GM12878 (cell line): ENCODE results near the gene ARL4C. TPM values are rescaled to one million over a fixed set of nuclear protein-coding genes. Genes with fewer than 3 reads are reported as not detected.

Experiments
- ATAC-seq: fragments of 200-7000 bp; cut with Tn5 transposase; 3 replicates; pipeline ENCODE4 v1.9.1; 2020; ENCODE audit warnings: mild to moderate bottlenecking, moderate library complexity
- BruUV-seq: library from RNA; stranded (reverse); fragments of 400-500 nt; replicated peaks from 2 replicates; lab custom pipeline; 2021; lab: Mats Ljungman, UMichigan
- CTCF ChIA-PET: fragments of 300-600 bp; sonication (Branson Sonifier 250); formaldehyde crosslinking; extraction: SDS; loops from one replicate; lab custom pipeline; 2021; ENCODE audit warnings: inconsistent platforms; lab: Yijun Ruan, JAX
- POLR2A ChIA-PET: fragments of 350-600 bp; formaldehyde crosslinking; extraction: SDS; loops from one replicate; lab custom pipeline; 2021; ENCODE audit warnings: inconsistent platforms; lab: Charles Lee
- RAD21 ChIA-PET: fragments of 300-600 bp; sonication (Branson Sonifier 250); formaldehyde crosslinking; loops from one replicate; lab custom pipeline; 2023; ENCODE audit warnings: antibody characterized with exemption; ENCODE audit not compliant: unreplicated experiment; lab: Charles Lee
- SMC1A ChIA-PET: fragments of 300-600 bp; sonication (Branson Sonifier 250); formaldehyde crosslinking; loops from one replicate; lab custom pipeline; 2023; ENCODE audit not compliant: unreplicated experiment, uncharacterized antibody; lab: Charles Lee
- DNase-seq: peaks from one replicate; pipeline ENCODE4 v3.0.0-alpha.2; 2011; ENCODE audit warnings: low read depth, low spot score
- FAIRE-seq: peaks from 3 replicates; lab custom pipeline; 2011; peaks lifted over from hg19 to GRCh38; lab: Jason Lieb, UNC
- H2AFZ ChIP-seq: 2 replicates; pipeline ENCODE4 v1.6.0; 2011; ENCODE audit warnings: low read depth, low read length, control low read depth; ENCODE audit not compliant: control insufficient read depth
- H3K27ac ChIP-seq: 2 replicates; pipeline ENCODE4 v1.5.1; 2011; ENCODE audit warnings: control low read depth; ENCODE audit not compliant: control insufficient read depth, insufficient read depth
- H3K27me3 ChIP-seq, 2 experiments: replicated peaks in 1 of 2; 2 replicates each; pipeline versions ENCODE4 v1.6.0 to v1.6.1; 2011; ENCODE audit warnings: low read length in 1 of 2; ENCODE audit not compliant: control insufficient read depth in 2 of 2, insufficient read depth in 2 of 2
- H3K36me3 ChIP-seq, 2 experiments: 2 replicates each; pipeline ENCODE4 v1.5.1; 2011; ENCODE audit warnings: low read length in 1 of 2; ENCODE audit not compliant: control insufficient read depth in 2 of 2, insufficient read depth in 2 of 2
- H3K4me1 ChIP-seq: 2 replicates; pipeline ENCODE4 v1.6.1; 2011; ENCODE audit warnings: mild to moderate bottlenecking, low read length, moderate library complexity, mixed read lengths; ENCODE audit not compliant: control insufficient read depth, insufficient read depth
- H3K4me2 ChIP-seq: 2 replicates; pipeline ENCODE4 v1.6.0; 2011; ENCODE audit warnings: control low read depth; ENCODE audit not compliant: control insufficient read depth, insufficient read depth
- H3K4me3 ChIP-seq: fragments of 200-600 bp; sonication (generic); 2 replicates; pipeline ENCODE4 v1.5.1; 2016
- H3K79me2 ChIP-seq: 2 replicates; pipeline ENCODE4 v1.6.0; 2011; ENCODE audit warnings: low read length; ENCODE audit not compliant: control insufficient read depth, insufficient read depth
- H3K9ac ChIP-seq: 2 replicates; pipeline ENCODE4 v1.8.0; 2011; ENCODE audit warnings: low read length, control low read depth, mixed read lengths; ENCODE audit not compliant: control insufficient read depth, insufficient read depth
- H3K9me3 ChIP-seq: replicated peaks from 3 replicates; pipeline ENCODE4 v1.5.1; 2011; ENCODE audit warnings: mild to moderate bottlenecking, low read length; ENCODE audit not compliant: control insufficient read depth, insufficient read depth
- H4K20me1 ChIP-seq: 2 replicates; pipeline ENCODE4 v1.6.0; 2011; ENCODE audit not compliant: control insufficient read depth, insufficient read depth
- E4F1 ChIP-seq: fragments of 450-650 bp; IDR thresholded peaks from 2 replicates; pipeline ENCODE4 v1.6.1; 2018; ENCODE audit warnings: borderline replicate concordance, mild to moderate bottlenecking; ENCODE audit not compliant: partially characterized antibody
- SUZ12 ChIP-seq: fragments of 200-600 bp; sonication (generic); IDR thresholded peaks from one replicate; pipeline ENCODE4 v1.6.1; 2018; ENCODE audit warnings: antibody characterized with exemption, mild to moderate bottlenecking; ENCODE audit not compliant: unreplicated experiment
- WGBS: methylation state at CpG from one replicate; pipeline ENCODE4 v1.1.6; 2016; ENCODE audit warnings: low lambda C conversion rate; ENCODE audit not compliant: insufficient replicate concordance, insufficient coverage; ENCODE audit errors: missing lambda C conversion rate; 5-methylcytosine and 5-hydroxymethylcytosine counted together
- in situ Hi-C: fragments of 300-500 bp; cut with MboI; formaldehyde crosslinking; loops from 9 replicates; pipeline ENCODE4 v1.14.3; 2018; ENCODE audit warnings: mixed read lengths
- intact Hi-C: fragments of 100-400 bp; cut with micrococcal nuclease; formaldehyde crosslinking; loops from one replicate; pipeline ENCODE4 v1.14.2; 2022; ENCODE audit not compliant: unreplicated experiment
- polyA plus RNA-seq, 11 experiments: library from polyadenylated mRNA; depleted of rRNA in 4 of 11; unstranded in 6 of 11; stranded (reverse) in 5 of 11; fragments of >200 nt; fragmentation: Nextera tagmentation in 4 of 11; fragmentation: Illumina TruSeq in 1 of 11; extraction: Ambion mirVana in 4 of 11; extraction: Trizol in 1 of 11; gene quantifications; 1 replicate in 1 of 11; 2 replicates in 10 of 11; pipeline versions ENCODE4 v1.2.1 to v1.2.3, GENCODE V29; 2011 to 2016; ENCODE audit warnings: inconsistent platforms in 2 of 11, missing spikeins in 2 of 11, low read depth in 1 of 11
- total RNA-seq, 4 experiments: library from RNA; depleted of rRNA in 3 of 4; stranded (reverse); fragments of >200 nt in 3 of 4; fragmentation: Illumina TruSeq in 1 of 4; extraction: Trizol in 1 of 4; gene quantifications; 2 replicates each; pipeline versions ENCODE4 v1.2.1 to v1.2.3, GENCODE V29; 2013 to 2021

ARL4C gene
- total and polyA plus RNA-seq, 10 of the 15 experiments (the other 5 are each of a cell fraction or from before 2014, with no cell fraction given) = 0.03 to 0.72 (median 0.06) TPM; not detected in 4

GRCh38 chr2:234446404-234447076, 50.3 kb downstream of the ARL4C start (continued):
- no peak for TF ChIP-seq E4F1

DNA sequence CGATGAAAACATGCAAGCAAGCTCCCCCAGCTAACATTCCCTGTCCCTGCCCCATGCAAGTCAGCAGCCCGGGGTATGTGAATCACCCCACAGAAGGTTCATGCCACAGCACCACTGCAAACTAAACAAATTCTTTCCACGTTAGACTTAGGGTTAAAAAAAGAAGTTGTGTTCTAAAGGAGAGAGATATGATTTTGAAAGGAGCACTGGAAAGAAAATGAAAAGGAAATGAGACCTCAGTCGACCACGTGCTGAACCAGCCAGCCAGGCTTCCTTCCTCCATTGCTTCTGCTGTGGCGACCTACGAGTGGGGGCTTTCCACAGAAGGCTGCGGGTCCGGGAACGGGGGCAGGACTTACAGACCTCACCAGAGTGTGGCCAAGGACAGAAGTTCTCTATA, 52.0 kb downstream of the ARL4C start:
- Histone ChIP-seq H3K4me2 (no peak overlapping the region), H3K4me3 (no peak overlapping the region), H3K36me3 (no peaks in the 10 kb centered on the region), H3K4me1 (peaks cover 14% of the 10 kb centered on the region), H3K27me3 (no peaks in the 10 kb centered on the region), H2AFZ (peak overlapping the region; percentile 62), H4K20me1 (no peaks in the 10 kb centered on the region), H3K9ac (no peak overlapping the region)
- CTCF ChIA-PET = no interaction called here
- SMC1A ChIA-PET = no interaction called here
- in situ Hi-C loops = no loop called here
- DNase-seq = no peak
- POLR2A ChIA-PET = no interaction called here
- ATAC-seq = peak; percentile 61
- WGBS = 9% methylated on average over 10 of the region's 10 CpGs
- no TSS peak for BruUV-seq
- RAD21 ChIA-PET = no interaction called here
- no peak for TF ChIP-seq SUZ12
- TF ChIP-seq, all 136 proteins: peak for 0
- intact Hi-C loops = loop anchor here (5.0 kb wide), 1 partner anchor 153 kb away; no protein-coding TSS in a partner anchor
- H3K9me3 ChIP-seq = no peaks in the 10 kb centered on the region
- H3K27ac ChIP-seq = no peak overlapping the region; the same call in 1 of the 2 replicates
- H3K79me2 ChIP-seq = no peaks in the 10 kb centered on the region
- no peak for FAIRE-seq
